ENCODE results near the gene HAPLN1.

Gene HAPLN1

DNA sequence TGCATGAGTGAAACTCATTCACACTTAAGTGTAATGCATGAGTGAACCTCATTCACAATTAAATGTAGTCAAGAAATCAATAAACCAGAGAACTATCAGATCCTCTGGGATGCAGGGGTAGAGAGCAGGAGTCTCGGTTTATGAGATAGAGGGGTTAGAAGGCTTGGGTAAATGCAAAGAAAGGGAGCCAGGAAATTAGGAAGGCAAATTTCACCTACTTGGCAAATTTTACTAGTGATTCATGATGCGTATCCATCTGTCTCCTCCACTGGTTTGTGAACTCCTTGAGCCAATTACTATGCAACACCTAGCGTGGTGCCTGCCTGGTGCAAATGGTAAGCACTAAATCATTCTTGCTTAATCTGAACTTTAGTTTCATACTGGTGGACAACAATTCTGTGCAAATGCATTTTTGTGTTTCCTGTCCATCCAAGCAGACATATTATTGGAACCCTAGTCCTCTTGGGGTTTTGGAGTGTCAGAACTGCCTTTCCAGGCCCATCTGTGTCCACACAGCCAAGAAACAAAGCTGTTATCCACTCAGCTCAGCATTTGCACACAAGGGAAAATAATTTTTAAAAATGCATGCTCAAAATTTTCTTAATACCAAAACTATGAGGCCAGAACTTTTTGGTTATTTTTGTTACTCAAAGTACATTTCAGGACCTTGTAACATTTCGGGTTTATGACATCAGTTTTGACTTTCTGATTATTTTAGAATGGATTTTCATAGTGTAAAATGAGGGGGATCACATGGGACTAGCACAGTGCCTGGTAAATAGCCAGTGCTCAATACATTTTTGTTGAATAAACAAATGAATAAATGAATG lies 5.2 kb downstream of the HAPLN1 start:
- no peak for DNase-seq

DNA sequence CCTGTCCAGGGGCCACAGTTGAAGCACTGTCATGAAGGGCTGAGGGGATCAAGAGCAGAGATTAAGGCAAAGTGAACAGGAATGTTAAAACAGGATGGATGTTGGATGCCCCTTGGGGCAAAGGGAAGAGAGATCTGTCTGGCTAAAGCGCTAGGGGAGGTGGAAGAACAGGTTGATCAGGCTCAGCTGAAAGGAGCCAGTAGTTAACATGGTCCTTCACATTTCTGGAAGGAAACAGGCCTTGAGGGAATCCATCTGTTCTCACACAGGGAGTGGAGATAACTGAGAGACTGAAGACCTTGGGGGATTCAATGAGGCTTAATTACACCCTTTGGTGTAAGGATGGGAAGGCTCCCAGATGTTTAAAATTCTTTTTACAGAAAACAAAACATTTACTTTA lies 5.8 kb downstream of the HAPLN1 start:
- no peak for DNase-seq

DNA sequence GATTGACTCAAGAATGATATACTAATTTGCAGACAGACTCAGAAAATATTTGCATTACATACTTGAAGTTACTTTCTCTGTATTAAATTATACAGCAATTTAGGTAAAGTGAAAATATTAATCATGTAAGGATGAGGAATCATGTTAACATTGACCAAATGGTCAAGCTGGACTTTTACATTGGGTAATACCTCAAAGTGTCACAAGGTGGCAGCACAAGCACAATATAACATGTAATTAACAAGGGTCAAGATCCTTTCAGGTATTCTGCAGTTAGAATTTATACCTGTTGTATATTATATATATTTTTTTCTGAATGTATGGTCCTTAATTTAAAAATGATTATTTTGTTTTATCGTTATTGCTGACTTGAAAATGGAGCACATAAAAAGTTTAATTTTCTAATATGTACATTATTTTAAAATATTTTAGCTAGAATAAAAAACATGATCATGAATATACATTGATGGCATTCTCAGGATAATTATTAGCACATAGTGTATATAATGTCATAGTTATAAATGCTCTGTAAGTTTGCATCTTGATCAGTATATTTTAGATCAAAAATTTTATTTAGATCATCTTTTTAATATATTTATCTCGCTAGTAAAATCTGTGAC lies 8.6 kb downstream of the HAPLN1 start:
- no peak for DNase-seq

DNA sequence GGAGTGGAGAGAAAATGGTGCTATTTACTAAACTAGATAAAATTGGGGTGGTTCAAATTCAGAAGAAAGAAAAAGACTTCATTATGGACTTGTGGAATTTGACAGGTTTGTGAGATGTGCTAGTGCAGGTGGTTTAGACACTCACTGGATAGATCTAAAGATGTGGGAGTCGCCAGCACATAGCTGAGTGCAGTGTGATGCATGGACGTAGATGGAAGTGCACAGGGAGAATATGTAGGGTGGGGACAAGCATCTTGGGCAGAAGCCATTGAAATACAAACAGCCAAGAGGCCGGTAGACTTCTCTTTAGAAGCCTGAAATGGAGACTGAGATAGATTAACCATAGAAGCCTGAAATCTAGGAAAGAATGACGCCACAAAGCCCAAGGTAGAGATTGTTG lies 10.7 kb downstream of the HAPLN1 start:
- DNase-seq: no peak

DNA sequence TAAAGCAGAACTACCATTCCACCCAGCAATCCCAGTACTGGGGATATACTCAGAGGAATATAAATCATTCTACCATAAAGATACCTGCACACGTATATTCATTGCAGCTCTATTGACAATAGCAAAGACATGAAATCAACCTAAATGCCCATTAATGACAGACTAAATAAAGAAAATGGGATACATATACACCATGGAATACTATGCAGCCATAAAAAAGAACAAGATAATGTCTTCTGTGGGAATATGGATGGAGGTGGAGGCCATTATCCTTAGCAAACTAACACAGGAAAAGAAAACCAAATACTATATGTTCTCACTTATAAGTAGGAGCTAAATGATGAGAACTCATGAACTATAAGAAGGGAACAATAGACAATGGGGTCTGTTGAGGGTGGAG lies 12.5 kb downstream of the HAPLN1 start:
- DNase-seq: no peak

DNA sequence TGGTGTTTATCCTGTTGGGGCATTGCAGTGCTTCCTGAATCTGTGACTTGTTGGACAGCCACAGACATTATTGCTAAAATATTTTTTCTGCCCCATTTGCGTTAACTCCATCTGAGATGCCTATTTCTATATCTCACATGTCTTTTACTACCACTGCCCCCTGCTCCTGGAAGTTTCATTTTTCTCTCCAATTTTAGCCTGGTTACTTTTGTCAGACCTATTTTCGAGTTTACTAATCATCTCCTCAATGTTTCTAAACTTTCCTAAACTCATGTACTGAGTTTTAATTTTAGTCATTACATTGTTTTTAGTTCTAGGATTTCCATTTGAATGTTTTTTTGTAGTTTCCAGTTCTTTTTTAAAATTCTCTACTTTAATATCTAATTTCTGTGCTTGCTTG lies 17.6 kb downstream of the HAPLN1 start:
- no peak for DNase-seq

DNA sequence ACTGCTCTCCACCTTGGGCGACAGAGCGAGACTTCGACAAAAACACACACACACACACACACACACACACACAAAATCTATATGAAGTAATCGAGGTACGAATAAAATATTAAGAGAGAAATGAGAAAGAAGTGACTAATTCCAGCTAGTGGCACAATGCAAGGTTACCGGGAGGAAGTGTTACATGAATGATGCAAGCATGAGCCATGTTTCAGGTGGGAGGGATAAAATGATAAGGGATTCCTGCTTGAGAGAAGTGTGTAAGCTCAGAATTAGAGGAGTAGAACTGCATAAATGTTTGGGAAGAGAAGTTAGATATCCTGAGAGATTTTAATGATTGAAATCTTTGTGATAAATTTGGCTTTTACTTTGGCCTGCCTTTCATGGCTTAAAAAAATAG lies 18.8 kb downstream of the HAPLN1 start:
- no peak for DNase-seq

DNA sequence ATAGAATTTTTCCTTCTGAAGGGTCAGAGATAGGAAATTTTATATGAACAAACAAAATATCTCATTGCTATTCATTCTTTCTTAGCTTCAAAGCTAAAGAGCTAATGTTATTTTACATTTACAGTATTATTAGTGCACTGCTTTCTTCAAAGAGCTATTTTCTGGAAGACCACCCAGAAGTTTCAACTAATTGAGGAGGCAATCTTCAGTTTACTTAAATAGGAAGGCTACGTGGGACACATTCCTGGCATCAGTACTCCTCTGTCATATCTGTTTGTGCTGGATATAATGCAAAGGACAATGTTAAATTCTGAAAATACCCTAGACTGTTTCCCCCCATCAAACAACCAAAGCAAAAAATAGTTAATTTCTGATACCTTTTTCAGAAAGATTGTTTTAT lies 30.8 kb downstream of the HAPLN1 start:
- DNase-seq: no peak

DNA sequence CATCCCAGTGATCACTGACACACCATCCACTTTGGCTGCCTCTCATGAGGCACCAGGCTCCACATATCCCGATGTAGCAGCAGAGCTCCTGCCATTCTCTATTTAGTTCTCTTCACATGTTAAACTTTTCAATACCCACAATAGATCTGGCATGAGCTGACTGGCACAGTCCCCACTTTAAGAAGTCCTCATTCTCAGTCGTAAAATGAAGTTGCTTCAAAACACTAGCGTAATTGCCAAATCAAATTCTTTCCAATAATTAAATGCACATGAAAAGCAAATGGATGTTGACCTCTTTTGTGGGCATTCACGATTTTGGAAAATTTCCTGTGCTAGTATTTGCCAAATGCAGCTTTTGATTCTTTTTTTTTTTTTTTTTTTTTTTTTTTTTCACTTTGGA lies 32.4 kb downstream of the HAPLN1 start:
- no peak for DNase-seq

DNA sequence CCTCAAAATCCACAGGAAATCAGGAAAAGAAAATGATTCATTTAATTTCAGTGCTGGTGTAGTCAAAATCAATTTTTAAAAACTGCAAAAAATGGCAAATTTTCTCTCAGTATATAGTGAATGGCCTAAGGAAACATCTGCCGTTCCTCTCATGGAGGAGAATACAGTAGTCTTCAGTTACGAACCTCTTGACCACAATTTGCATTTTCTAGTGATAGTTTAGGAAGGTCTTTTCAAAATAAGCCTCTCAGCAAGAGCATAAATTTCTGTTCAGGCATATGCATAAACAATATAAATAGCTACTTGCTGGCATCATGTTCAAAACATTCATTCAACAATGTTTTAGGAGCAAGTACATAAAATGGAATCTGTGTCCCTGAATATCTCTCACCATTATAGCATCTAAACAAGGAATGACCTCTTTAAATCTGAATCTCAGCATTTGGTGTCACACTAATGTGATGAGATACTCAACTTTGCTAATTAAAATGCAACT lies 33.5 kb downstream of the HAPLN1 start:
- no peak for DNase-seq

DNA sequence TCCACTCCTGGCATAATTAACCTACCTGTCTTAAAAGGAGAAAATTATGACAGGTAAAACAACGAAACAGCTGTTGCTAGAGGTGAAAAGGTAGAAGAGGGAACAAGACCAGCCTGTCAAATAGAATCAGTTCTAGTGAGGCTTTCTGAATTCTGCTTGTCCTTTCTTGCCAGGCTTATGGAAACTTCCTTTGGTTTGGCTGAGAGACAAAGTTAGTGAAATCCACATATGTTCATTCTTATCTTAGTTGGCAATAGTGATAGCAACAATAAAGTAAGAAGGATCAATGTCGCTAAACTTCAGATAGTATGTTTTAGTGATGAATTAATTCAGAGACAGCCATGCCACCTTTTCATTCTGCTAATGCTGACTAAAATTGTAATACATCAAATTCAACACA lies 34.4 kb downstream of the HAPLN1 start:
- no peak for DNase-seq

DNA sequence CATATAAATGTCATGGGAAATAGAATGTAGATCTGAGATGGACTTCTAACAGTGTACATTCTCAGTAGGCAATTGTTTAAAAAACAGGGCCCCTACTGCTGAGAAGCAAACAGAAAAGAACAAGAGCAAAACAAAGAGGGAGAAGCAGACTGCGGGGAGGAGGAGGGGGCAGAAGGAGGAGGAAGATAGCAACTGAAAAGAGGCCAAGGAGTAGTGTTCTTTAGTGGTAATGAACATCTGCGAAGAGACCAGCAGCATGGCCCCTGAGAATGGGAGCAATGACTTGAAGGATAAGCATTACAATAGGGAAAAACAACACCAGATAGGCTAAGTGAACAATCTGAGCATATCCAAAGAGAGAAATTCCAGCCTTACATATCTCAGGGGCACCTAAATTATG lies 36.8 kb downstream of the HAPLN1 start:
- no peak for DNase-seq

DNA sequence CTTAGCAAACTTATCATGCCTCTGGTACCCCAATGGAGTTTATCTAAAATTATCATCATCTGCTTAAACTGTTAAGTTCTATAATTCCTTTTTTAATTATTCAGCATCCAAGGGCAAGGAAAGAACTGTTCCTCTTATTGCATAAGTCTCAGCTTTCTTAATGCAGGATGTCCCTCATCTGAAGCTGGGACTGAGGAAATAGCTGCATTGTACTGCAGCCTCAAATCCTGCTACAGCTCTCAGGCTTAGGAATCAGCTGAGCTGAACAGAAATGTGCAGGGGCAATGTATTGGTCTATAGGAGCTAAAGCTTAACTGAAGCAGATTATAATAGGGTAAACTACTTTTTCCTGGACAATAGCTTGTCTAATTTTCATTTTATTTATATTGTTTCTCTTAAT lies 48.0 kb downstream of the HAPLN1 start:
- DNase-seq: no peak

DNA sequence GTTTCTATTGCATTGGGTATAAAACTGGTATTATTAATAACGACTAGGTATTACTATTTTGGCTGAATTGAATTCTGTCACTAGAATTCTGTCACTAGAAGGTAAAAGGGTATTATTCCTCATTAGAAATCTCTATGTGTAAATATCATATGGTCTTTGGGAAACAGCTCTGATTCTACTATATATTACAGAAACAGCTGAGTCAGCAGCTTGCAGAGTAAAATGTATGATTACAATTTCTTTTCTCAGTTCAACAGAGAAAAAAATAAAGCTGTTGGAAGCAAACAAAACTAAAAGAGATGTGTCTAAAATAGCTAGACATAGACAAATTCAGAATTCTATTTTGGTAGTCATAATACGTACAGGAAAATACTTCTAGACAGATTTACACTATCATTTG lies 48.5 kb downstream of the HAPLN1 start:
- no peak for DNase-seq

DNA sequence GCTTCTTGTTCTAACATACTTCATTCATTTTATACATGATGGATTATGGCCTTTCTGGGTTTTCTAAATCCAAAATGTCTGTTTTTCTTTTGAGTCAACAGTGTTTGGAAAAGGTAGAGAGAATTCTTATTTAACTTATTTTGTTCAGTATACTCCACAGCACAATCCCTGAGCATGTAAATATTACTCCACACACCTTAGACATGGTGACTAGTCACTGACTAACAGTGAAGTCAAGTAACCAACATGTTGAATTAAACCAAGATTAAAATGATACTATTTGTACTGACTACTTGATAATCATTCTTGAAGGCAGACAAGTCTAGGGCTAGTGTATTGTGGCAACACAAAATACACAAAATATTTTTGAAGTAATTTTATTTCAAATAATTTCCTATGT lies 55.0 kb downstream of the HAPLN1 start:
- no peak for DNase-seq

DNA sequence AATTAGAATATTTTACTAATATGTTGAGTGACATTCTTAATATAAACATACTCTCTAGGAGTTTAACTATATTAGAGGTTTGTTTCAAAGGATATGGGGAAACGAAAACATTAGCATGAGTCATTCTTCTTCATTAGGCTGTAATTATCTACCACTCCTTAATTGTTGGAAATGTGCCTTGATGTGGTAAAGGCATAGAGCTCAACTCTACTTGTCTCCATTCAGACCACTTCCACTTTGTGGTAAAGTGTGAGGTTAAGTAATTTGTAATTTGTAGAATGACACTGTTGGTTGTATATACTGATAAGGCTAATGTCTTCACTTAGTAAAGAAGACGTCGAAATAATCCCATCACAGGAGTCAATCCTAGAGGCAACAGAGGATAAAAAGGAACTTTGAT lies 58.1 kb downstream of the HAPLN1 start:
- DNase-seq: no peak

DNA sequence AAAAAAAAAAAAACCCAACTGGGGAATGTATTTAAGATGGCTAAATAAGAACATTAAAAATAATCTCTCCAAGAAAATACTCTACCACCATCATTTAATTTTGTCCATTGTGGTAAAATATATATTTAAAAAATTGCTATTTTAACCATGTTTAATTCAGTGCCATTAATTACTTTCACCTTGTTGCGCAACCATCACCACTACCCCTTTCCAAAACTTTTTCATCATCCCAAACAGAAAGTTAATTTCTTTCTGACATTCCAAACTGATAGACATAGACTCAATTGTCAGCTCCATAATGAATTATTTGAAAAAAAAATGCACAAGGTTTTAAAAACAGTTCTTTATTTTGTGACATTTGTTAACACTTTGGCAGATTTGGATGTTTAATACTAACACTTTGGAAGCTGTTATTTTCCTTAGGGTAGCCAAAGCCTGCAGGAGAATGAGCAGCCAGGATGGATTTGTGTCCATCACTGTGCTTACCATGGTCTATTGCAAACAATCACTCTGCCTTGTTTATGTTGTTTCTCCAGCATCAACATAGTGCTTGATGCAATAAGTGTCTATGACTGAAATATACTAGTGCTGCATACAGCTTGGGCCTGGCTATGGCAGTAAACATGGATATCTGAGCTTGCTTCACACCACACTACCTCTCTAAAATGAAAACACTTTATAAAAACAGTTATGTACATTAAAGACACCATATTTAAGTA lies 62.7 kb downstream of the HAPLN1 start:
- DNase-seq: no peak

DNA sequence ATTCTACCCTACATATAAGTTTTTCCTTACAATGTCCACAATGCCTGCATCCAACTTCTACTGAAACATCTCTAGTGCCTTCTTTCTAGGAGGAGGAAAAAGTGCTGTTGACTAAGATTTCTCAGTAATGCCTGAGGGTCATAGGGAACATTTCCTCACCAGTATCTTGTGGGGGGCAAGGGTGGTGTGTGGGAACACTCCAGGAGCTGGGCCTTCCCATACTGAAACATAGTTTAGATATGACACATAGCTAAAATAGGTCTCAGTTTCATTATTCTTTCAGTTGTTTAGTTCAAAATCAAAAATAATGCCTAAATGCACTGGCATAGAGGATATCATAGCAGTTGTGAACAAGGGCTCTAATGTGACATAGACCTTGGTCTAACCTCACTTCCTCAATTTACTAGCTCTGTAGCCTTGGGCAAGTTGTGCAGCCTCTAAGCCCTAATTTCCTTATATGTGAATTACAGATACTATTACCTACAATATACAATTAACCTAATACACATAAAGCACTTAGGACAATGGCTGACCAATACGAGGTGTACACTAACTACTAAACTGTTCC lies 66.1 kb downstream of the HAPLN1 start:
- DNase-seq: no peak

DNA sequence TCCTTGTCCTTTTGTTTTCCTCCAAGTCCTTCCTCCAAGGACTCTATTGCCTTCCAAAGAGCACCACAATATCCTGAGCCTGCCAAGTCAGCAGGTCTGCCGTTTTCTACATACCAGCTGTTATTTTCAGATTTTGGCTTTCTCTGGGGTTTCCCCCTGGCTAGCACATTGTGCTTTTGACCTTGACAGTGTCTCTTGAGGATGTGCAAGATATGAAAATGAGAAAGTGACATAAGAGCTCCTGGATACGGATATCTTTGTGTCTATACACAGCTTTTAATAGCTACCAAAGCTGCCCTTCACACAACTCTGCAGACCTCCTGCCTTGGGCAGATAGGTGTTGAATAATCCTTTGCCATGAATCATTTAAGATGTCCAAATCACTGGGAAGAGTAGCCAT lies 67.0 kb downstream of the HAPLN1 start:
- DNase-seq: no peak

DNA sequence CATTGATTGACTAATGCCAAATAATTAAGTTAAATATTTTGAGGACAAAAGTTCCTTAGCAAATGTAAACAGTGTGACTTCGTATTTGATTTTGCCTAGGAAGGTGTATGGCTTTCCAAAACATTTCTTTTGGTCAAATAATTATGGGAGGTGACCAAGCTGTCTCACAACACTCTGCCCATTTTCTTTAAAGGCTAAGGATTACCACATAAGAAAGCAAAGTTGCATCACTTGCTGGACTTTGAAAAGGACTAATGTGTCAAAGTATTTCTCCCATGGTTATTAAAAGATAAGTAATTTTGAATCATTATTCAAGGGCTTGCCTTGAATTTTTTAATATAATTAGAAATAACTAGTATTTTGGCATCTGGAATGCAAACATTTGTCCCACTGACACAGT lies 74.7 kb downstream of the HAPLN1 start:
- no peak for DNase-seq

DNA sequence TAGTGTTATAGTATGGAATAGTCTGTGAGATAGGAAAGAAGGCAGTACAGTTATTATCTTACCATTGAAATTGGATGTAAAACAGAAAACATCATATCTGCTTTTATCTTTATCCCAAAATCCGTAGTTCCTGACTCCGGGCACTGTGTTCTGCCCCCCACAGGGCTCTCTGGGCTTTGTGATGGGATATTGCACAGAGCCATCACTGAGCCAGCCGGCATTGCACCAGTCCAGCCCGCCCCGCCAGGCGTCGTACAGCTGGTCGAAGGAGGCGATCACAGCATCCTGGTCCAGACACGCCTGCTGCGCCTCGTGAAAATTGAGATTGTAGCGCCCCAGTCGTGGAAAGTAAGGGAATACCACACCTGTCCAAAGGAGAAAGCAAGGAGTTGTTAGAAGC lies 76.4 kb downstream of the HAPLN1 start:
- no peak for DNase-seq

DNA sequence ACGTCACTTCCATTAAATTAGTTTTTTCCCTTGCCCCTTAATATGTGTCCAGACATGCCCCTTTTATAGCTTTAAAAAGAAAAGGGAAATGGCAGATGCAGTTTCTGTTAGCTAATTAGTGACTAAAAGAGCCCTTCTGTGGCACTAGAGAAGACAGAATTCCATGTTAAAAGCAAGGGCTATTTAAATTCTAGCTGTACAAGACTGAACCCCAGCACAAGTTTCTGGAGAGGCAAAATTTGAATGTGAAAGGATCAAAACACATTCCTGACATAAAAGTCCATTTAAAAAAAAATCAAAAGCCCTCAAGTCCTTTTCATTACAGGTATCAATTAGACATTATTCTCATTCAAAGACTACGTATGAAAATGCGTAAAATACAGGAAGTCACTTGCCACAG lies 78.7 kb downstream of the HAPLN1 start:
- DNase-seq: no peak

DNA sequence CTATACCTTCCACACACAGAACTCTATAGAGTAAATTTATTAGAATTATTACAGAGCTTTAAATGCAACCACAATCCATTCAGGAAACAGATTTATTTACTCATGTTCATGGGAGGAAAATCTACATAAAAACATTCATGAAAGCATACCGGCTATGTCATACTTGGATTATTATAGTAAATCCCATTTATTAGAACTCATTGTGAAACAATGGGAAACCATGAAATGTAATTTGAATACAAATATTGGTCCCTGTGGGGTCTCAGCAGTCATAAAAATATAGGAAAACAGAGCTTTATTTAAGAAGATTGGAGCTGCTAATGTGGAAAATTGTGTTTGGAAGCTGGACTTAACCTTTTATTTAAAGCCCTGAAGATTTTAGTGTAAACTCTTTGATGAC lies 80.7 kb downstream of the HAPLN1 start:
- DNase-seq: no peak

DNA sequence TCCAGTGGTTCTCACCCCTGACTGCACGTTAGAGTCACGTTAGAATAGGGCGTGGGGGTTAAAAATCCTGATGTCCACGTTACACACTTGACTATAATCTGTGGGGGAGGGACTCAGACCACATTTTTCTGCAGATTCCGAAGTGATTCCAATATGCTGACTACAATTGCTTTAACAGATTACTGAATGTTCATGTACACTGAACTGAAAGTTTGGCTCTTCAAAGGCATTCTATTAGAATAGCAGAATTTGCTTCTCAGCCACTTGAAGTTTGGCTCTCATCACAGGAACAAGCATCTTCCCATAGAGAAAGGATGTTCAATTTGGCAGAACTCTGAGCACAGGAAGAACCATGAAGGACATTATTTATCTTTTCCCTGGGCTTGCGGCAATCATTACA lies 84.5 kb downstream of the HAPLN1 start:
- DNase-seq: no peak

Data from 8988T (cell line).